Neural cell (in vitro differentiated cells): ENCODE measurements around the gene OR2AT4. TPM values are rescaled to one million over a fixed set of nuclear protein-coding genes. Genes with fewer than 3 reads are reported as not detected.

Experiments
- H2AFZ ChIP-seq: fragments of 200-600, 300-800 bp; sonication (generic), shearing (Covaris generic); 2 replicates; pipeline ENCODE4 v1.6.0; 2014; ENCODE audit warnings: low read depth, mild to moderate bottlenecking, antibody characterized with exemption, low read length, moderate library complexity
- H3F3A ChIP-seq: fragments of 200-600 bp; shearing (Covaris generic); 2 replicates; pipeline ENCODE4 v1.6.1; 2016; ENCODE audit warnings: mild to moderate bottlenecking, moderate library complexity, mixed read lengths, antibody characterized with exemption, low read length; ENCODE audit not compliant: insufficient read depth, poor library complexity, severe bottlenecking
- H3K27ac ChIP-seq: fragments of 200-600, 300-800 bp; sonication (generic), shearing (Covaris generic); 2 replicates; pipeline ENCODE4 v1.5.1; 2014; ENCODE audit warnings: mild to moderate bottlenecking, low read length, moderate library complexity
- H3K27me3 ChIP-seq: fragments of 300-800, 200-600 bp; sonication (generic), shearing (Covaris generic); 2 replicates; pipeline ENCODE4 v1.6.0; 2014; ENCODE audit warnings: mild to moderate bottlenecking, low read depth, low read length, moderate library complexity; ENCODE audit not compliant: insufficient read depth
- H3K36me3 ChIP-seq: fragments of 300-800, 200-600 bp; sonication (generic), shearing (Covaris generic); 2 replicates; pipeline ENCODE4 v1.5.1; 2014; ENCODE audit warnings: mild to moderate bottlenecking, antibody characterized with exemption, low read length, moderate library complexity; ENCODE audit not compliant: insufficient read depth
- H3K4me2 ChIP-seq: fragments of 300-800, 200-600 bp; sonication (generic), shearing (Covaris generic); 2 replicates; pipeline ENCODE4 v1.6.0; 2014; ENCODE audit warnings: mild to moderate bottlenecking, low read length
- H3K4me3 ChIP-seq: fragments of 300-800, 200-600 bp; sonication (generic), shearing (Covaris generic); 2 replicates; pipeline ENCODE4 v1.5.1; 2014; ENCODE audit warnings: mild to moderate bottlenecking, low read length, moderate library complexity
- H3K79me2 ChIP-seq: fragments of 200-600 bp; shearing (Covaris generic); replicated peaks from 2 replicates; pipeline ENCODE4 v1.6.0; 2014; ENCODE audit warnings: mild to moderate bottlenecking, low read length, moderate library complexity; ENCODE audit not compliant: insufficient read depth
- H3K9ac ChIP-seq: fragments of 300-800, 200-600 bp; sonication (generic), shearing (Covaris generic); 2 replicates; pipeline ENCODE4 v1.6.1; 2016; ENCODE audit warnings: mild to moderate bottlenecking, low read length, mixed read lengths
- H3K9me2 ChIP-seq: fragments of 200-600 bp; shearing (Covaris generic); 2 replicates; pipeline ENCODE4 v1.6.1; 2016; ENCODE audit warnings: mild to moderate bottlenecking, low read length, mixed read lengths; ENCODE audit not compliant: insufficient read depth
- H3K9me3 ChIP-seq: fragments of 200-600, 300-800 bp; sonication (generic), shearing (Covaris generic); 2 replicates; pipeline ENCODE4 v1.6.1; 2016; ENCODE audit warnings: mild to moderate bottlenecking, mixed run types, low read length, moderate library complexity, mixed read lengths
- H4K20me1 ChIP-seq: fragments of 200-600 bp; shearing (Covaris generic); 2 replicates; pipeline ENCODE4 v1.6.1; 2016; ENCODE audit warnings: mild to moderate bottlenecking, mixed run types; ENCODE audit not compliant: insufficient read depth
- EP300 ChIP-seq: fragments of 450-650 bp; conservative IDR thresholded peaks from 2 replicates; pipeline ENCODE4 v1.6.1; 2014; ENCODE audit warnings: antibody characterized with exemption, mild to moderate bottlenecking, moderate library complexity; ENCODE audit not compliant: poor library complexity, severe bottlenecking
- EZH2 ChIP-seq: fragments of 200-600, 300-800 bp; shearing (Covaris generic), sonication (generic); IDR thresholded peaks from 2 replicates; pipeline ENCODE4 v1.6.1; 2014; ENCODE audit warnings: antibody characterized with exemption, low read length, borderline replicate concordance, mild to moderate bottlenecking; ENCODE audit not compliant: insufficient read depth, poor library complexity, severe bottlenecking
- MXI1 ChIP-seq: fragments of 450-650 bp; conservative IDR thresholded peaks from 2 replicates; pipeline ENCODE4 v1.6.1; 2014; ENCODE audit warnings: antibody characterized with exemption, mild to moderate bottlenecking; ENCODE audit not compliant: poor library complexity, severe bottlenecking
- POLR2AphosphoS5 ChIP-seq: IDR thresholded peaks from 2 replicates; pipeline ENCODE4 v1.6.1; 2012
- RAD21 ChIP-seq: fragments of 450-650 bp; conservative IDR thresholded peaks from 2 replicates; pipeline ENCODE4 v1.6.1; 2014; ENCODE audit warnings: antibody characterized with exemption, mild to moderate bottlenecking, moderate library complexity
- SMC3 ChIP-seq: fragments of 450-650 bp; conservative IDR thresholded peaks from 2 replicates; pipeline ENCODE4 v1.6.1; 2014; ENCODE audit warnings: antibody characterized with exemption, mild to moderate bottlenecking, moderate library complexity; ENCODE audit not compliant: poor library complexity
- TAF1 ChIP-seq: IDR thresholded peaks from 2 replicates; pipeline ENCODE4 v1.6.1; 2012; ENCODE audit warnings: low read depth
- polyA plus RNA-seq: library from polyadenylated mRNA; depleted of rRNA; stranded (reverse); fragments of >200 nt; gene quantifications from 2 replicates; pipeline ENCODE4 v1.2.3, GENCODE V29; 2014
- TF ChIP-seq, protein P1 (sequence below): fragments of 450-650 bp; IDR thresholded peaks from 2 replicates; pipeline ENCODE4 v1.5.1; 2014; ENCODE audit warnings: antibody characterized with exemption, mild to moderate bottlenecking, moderate library complexity; ENCODE audit not compliant: poor library complexity, severe bottlenecking
- TF ChIP-seq, protein P2 (sequence below): IDR thresholded peaks from 2 replicates; pipeline ENCODE4 v1.6.1; 2012; ENCODE audit warnings: borderline replicate concordance

The OR2AT4 gene
- polyA plus RNA-seq, 1 donor from 2014 or later, result not detected

DNA sequence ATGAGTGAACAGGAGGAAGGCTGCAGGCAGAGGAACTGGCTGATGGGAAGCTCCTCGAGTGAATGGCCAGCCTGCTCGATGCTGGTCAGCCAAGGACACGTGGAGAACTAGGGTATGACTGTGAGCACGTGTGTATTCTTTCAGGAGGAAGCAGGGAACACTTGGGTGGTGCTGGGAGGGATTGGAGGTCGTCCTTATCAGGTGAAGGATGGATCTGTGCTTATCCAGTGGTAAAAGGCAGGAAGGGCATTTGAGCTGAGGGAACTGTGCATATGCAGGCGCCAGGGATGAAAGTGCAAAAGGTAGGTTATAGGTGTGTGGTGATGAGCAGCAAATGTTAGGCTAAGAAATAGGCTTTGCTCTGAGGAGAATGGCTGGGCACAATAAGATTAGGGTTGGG, 44.5 kb upstream of the OR2AT4 start:
- H3K27me3 ChIP-seq, result no peaks in the 10 kb centered on the region
- H3K9me3 ChIP-seq, result no peaks in the 10 kb centered on the region
- H3K36me3 ChIP-seq, result no peaks in the 10 kb centered on the region
- no peak overlapping the region for H3K9ac ChIP-seq
- H3K27ac ChIP-seq, result no peak overlapping the region
- H4K20me1 ChIP-seq, result no peaks in the 10 kb centered on the region
- H3K79me2 ChIP-seq, result no peaks in the 10 kb centered on the region
- H2AFZ ChIP-seq, result no peak overlapping the region
- no peak overlapping the region for H3K4me3 ChIP-seq
- no peak overlapping the region for H3K4me2 ChIP-seq
- TF ChIP-seq, protein P1, sequence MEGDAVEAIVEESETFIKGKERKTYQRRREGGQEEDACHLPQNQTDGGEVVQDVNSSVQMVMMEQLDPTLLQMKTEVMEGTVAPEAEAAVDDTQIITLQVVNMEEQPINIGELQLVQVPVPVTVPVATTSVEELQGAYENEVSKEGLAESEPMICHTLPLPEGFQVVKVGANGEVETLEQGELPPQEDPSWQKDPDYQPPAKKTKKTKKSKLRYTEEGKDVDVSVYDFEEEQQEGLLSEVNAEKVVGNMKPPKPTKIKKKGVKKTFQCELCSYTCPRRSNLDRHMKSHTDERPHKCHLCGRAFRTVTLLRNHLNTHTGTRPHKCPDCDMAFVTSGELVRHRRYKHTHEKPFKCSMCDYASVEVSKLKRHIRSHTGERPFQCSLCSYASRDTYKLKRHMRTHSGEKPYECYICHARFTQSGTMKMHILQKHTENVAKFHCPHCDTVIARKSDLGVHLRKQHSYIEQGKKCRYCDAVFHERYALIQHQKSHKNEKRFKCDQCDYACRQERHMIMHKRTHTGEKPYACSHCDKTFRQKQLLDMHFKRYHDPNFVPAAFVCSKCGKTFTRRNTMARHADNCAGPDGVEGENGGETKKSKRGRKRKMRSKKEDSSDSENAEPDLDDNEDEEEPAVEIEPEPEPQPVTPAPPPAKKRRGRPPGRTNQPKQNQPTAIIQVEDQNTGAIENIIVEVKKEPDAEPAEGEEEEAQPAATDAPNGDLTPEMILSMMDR, result no peak
- TF ChIP-seq SMC3 (no peak), MXI1 (no peak), EZH2 (no peak), EP300 (no peak), POLR2AphosphoS5 (no peak), TAF1 (no peak), RAD21 (no peak)
- TF ChIP-seq, protein P2, sequence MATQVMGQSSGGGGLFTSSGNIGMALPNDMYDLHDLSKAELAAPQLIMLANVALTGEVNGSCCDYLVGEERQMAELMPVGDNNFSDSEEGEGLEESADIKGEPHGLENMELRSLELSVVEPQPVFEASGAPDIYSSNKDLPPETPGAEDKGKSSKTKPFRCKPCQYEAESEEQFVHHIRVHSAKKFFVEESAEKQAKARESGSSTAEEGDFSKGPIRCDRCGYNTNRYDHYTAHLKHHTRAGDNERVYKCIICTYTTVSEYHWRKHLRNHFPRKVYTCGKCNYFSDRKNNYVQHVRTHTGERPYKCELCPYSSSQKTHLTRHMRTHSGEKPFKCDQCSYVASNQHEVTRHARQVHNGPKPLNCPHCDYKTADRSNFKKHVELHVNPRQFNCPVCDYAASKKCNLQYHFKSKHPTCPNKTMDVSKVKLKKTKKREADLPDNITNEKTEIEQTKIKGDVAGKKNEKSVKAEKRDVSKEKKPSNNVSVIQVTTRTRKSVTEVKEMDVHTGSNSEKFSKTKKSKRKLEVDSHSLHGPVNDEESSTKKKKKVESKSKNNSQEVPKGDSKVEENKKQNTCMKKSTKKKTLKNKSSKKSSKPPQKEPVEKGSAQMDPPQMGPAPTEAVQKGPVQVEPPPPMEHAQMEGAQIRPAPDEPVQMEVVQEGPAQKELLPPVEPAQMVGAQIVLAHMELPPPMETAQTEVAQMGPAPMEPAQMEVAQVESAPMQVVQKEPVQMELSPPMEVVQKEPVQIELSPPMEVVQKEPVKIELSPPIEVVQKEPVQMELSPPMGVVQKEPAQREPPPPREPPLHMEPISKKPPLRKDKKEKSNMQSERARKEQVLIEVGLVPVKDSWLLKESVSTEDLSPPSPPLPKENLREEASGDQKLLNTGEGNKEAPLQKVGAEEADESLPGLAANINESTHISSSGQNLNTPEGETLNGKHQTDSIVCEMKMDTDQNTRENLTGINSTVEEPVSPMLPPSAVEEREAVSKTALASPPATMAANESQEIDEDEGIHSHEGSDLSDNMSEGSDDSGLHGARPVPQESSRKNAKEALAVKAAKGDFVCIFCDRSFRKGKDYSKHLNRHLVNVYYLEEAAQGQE, result no peak
- H3F3A ChIP-seq, result no peaks in the 10 kb centered on the region
- H3K9me2 ChIP-seq, result no peaks in the 10 kb centered on the region

DNA sequence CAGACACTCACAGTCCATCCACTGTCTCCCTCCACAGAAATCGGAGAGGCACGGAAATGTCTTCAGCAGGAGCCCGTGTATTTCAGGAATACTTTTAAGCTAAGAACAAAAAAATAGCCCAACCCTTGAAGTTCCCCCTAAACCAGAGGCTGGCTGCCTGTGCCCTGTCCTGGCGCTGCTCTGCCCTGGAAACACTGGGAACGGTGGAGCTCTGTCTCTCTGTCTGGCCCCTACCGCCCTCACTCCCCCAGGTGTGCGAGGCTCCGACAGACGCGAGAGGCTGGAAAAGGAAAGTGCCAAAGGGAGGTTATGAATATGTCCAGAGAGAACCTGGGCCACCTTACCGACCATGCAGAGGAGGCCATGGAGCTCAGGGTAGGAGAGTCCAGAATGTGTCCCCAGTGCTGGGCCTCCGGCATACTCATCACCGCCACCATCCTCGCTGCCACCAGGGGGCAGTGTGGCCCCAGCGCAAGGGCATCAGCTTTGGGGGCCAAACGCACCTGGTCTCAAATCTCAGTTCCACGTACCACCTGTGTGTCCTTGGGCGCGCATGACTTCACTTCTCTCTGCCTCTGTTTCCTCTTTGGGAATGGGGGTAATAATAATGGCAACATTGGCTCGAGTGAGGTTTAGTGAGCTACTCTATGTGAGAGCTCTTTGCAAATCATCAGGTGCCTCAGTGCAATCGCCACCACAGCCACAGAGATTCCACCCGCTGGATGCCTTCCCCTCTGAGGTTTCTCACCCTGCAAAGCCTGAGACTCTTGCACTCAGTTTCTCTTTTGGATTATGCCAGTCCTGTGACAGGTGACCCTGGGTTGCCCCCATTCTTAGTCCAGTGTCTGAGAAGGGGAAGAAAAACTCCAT, 43.8 kb upstream of the OR2AT4 start:
- Histone ChIP-seq H3K4me3 (no peak overlapping the region), H3K27ac (no peak overlapping the region), H3K9ac (no peak overlapping the region), H3K79me2 (no peaks in the 10 kb centered on the region), H3K4me2 (no peak overlapping the region), H3F3A (no peaks in the 10 kb centered on the region), H3K9me2 (no peaks in the 10 kb centered on the region), H3K36me3 (no peaks in the 10 kb centered on the region), H4K20me1 (no peaks in the 10 kb centered on the region), H3K27me3 (no peaks in the 10 kb centered on the region), H2AFZ (no peak overlapping the region), H3K9me3 (no peaks in the 10 kb centered on the region)
- TF ChIP-seq POLR2AphosphoS5 (no peak), RAD21 (peak; percentile 47), TAF1 (no peak), EP300 (no peak), SMC3 (peak; percentile 62)
- TF ChIP-seq, protein P1, result peak; percentile 53
